OCI-LY3 (cell line): ENCODE measurements around the gene TRABD.

Source experiments
- H2AFZ ChIP-seq: fragments of 200-600, 300-600 bp; shearing (Covaris generic); 2 replicates; pipeline ENCODE4 v1.6.0; 2014; ENCODE audit warnings: antibody characterized with exemption, low read depth, low read length
- H3K27ac ChIP-seq: fragments of 200-600, 300-600 bp; sonication (generic); 2 replicates; pipeline ENCODE4 v1.5.1; 2014; ENCODE audit warnings: mild to moderate bottlenecking, low read length, moderate library complexity, mixed read lengths
- H3K27me3 ChIP-seq: fragments of 200-600, 300-600 bp; sonication (generic); 2 replicates; pipeline ENCODE4 v1.6.1; 2014; ENCODE audit warnings: low read depth, low read length, mixed read lengths
- H3K36me3 ChIP-seq: fragments of 200-600, 300-600 bp; sonication (generic); replicated peaks from 2 replicates; pipeline ENCODE3; 2014; ENCODE audit warnings: low read depth, low read length, mixed read lengths
- H3K4me1 ChIP-seq: fragments of 300-600, 200-600 bp; sonication (generic); 2 replicates; pipeline ENCODE4 v1.6.1; 2014; ENCODE audit warnings: low read length, mixed read lengths
- H3K4me2 ChIP-seq: fragments of 200-600, 300-600 bp; sonication (generic); 2 replicates; pipeline ENCODE4 v1.6.1; 2014; ENCODE audit warnings: low read length, mixed read lengths
- H3K4me3 ChIP-seq: fragments of 300-600, 200-600 bp; sonication (generic); 2 replicates; pipeline ENCODE4 v1.5.1; 2014; ENCODE audit warnings: antibody characterized with exemption, mild to moderate bottlenecking, low read length, moderate library complexity
- H3K79me2 ChIP-seq: fragments of 300-600, 200-600 bp; shearing (Covaris generic); 2 replicates; pipeline ENCODE4 v1.6.1; 2014; ENCODE audit warnings: mild to moderate bottlenecking, low read length, mixed read lengths
- H3K9ac ChIP-seq: fragments of 300-600, 200-600 bp; shearing (Covaris generic); 2 replicates; pipeline ENCODE4 v1.6.0; 2014; ENCODE audit warnings: mild to moderate bottlenecking, low read length, moderate library complexity
- H3K9me3 ChIP-seq: fragments of 200-600, 300-600 bp; shearing (Covaris generic); 2 replicates; pipeline ENCODE4 v1.6.1; 2014; ENCODE audit warnings: low read length, mixed read lengths; ENCODE audit not compliant: insufficient read depth
- H4K20me1 ChIP-seq: fragments of 200-600, 300-600 bp; sonication (generic); 2 replicates; pipeline ENCODE4 v1.6.1; 2016; ENCODE audit warnings: low read length, mixed read lengths; ENCODE audit not compliant: insufficient read depth
- CTCF ChIP-seq: fragments of 200-600, 300-600 bp; sonication (generic); IDR thresholded peaks from 2 replicates; pipeline ENCODE4 v1.5.1; 2014; ENCODE audit warnings: antibody characterized with exemption, low read length, low read depth
- EZH2phosphoT487 ChIP-seq: fragments of 200-600 bp; shearing (Covaris generic); IDR thresholded peaks from 2 replicates; pipeline ENCODE4 v1.6.1; 2018; ENCODE audit warnings: antibody characterized with exemption, mixed run types, low read depth

Gene TRABD

GRCh38 chr22:50206599-50206998 is 20.9 kb downstream of the TRABD start:
- H3K4me2 ChIP-seq = no peak overlapping the region
- H3K27ac ChIP-seq = no peak overlapping the region
- peaks cover 12% of the 10 kb centered on the region; the same call in 1 of the 2 replicates for H3K4me1 ChIP-seq
- H3K4me3 ChIP-seq = no peak overlapping the region
- no peak overlapping the region for H2AFZ ChIP-seq
- peaks cover 10% of the 10 kb centered on the region for H3K36me3 ChIP-seq
- H3K27me3 ChIP-seq = no peaks in the 10 kb centered on the region
- TF ChIP-seq EZH2phosphoT487 = no peak
- peak; percentile 44 for TF ChIP-seq CTCF
- peaks cover 10% of the 10 kb centered on the region; the same call in 1 of the 2 replicates for H4K20me1 ChIP-seq
- H3K79me2 ChIP-seq = peaks cover 18% of the 10 kb centered on the region
- H3K9me3 ChIP-seq = no peaks in the 10 kb centered on the region
- H3K9ac ChIP-seq = no peak overlapping the region

GRCh38 chr22:50207383-50208140 is 21.8 kb downstream of the TRABD start:
- Histone ChIP-seq H3K4me2 (no peak overlapping the region), H4K20me1 (0 out of 2 replicates have a peak, but pooled peaks cover 1% of the 10 kb centered on the region), H3K4me1 (0 out of 2 replicates have a peak, but pooled peaks cover 7% of the 10 kb centered on the region), H3K27me3 (no peaks in the 10 kb centered on the region), H3K9ac (no peak overlapping the region), H3K27ac (no peak overlapping the region), H2AFZ (no peak overlapping the region), H3K36me3 (peaks cover 10% of the 10 kb centered on the region), H3K9me3 (no peaks in the 10 kb centered on the region), H3K79me2 (peaks cover 9% of the 10 kb centered on the region), H3K4me3 (no peak overlapping the region)
- no peak for TF ChIP-seq CTCF
- no peak for TF ChIP-seq EZH2phosphoT487

DNA sequence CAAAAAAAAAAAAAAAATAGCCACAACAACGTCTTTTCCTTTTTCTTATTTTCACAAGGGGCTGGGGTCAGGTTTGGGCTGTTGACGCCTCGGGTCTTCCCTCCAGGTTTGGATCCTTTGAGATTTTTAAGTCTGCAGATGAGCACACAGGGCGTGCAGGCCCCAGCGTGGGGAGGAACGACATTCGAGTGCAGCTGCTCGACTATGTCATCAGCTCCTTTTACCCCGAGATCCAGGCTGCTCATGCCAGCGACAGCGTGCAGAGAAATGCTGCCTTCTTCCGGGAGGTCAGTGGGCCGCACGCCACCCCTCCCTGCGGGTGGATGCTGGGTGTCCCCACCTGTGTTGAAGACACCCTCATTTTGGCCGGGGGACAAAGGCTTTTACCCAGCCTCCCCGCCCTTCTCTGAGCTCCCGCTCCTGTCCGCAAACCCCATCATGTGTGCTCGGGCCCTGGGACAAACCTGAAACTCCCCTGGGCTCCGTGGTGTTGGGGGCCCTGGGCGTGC is 22.8 kb downstream of the TRABD start:
- no peak overlapping the region for H3K4me3 ChIP-seq

More for the DNA sequence above, 22.8 kb downstream of the TRABD start:
- no peak overlapping the region for H3K9ac ChIP-seq
- no peaks in the 10 kb centered on the region for H4K20me1 ChIP-seq
- H3K36me3 ChIP-seq = peaks cover 6% of the 10 kb centered on the region
- H3K4me2 ChIP-seq = no peak overlapping the region
- H3K4me1 ChIP-seq = 0 out of 2 replicates have a peak, but pooled peaks cover 5% of the 10 kb centered on the region
- peaks cover 1% of the 10 kb centered on the region; the same call in 1 of the 2 replicates for H3K79me2 ChIP-seq
- H3K9me3 ChIP-seq = no peaks in the 10 kb centered on the region
- no peak overlapping the region for H3K27ac ChIP-seq
- TF ChIP-seq EZH2phosphoT487 (no peak), CTCF (no peak)
- no peak overlapping the region for H2AFZ ChIP-seq
- no peaks in the 10 kb centered on the region for H3K27me3 ChIP-seq
